ENCODE measurements around the gene PPT1. TPM values are rescaled to one million over a fixed set of nuclear protein-coding genes. Genes with fewer than 3 reads are reported as not detected.

The PPT1 gene
- total RNA-seq, 4 donors from 2014 or later, result 6.4 to 28.9 (median 18.0) TPM

GRCh38 chr1:40130892-40131291 lies 33.8 kb upstream of the PPT1 start:
- DNase-seq, result no peak
- Histone ChIP-seq H3K4me3 (no peak overlapping the region), H3K27me3 (peaks cover 25% of the 10 kb centered on the region), H3K4me1 (no peaks in the 10 kb centered on the region), H3K36me3 (no peaks in the 10 kb centered on the region), H3K27ac (no peak overlapping the region), H3K9me3 (peaks cover 0 to 6% of the 10 kb centered on the region in 2 donors)
- in situ Hi-C loops (cut with MboI; ENCODE audit: low pct_ligation_motif_present in 1 of 4, low pct_unique_long_range_greater_than_20kb in 1 of 4, low sequenced_read_pairs in 3 of 4), result loop anchor here in 2 of 4 donors (25.0 kb wide), 2 partner anchors 281 to 306 kb away; no protein-coding TSS in a partner anchor
- intact Hi-C loops (cut with DNase I; ENCODE audit: low total_unique reads), result no loop called here
- no peak for TF ChIP-seq POLR2A (IDR thresholded peaks at IDR 0.05)
- TF ChIP-seq CTCF (IDR thresholded peaks at IDR 0.05), result no peak
- no peak for TF ChIP-seq EP300 (IDR thresholded peaks at IDR 0.05; ENCODE audit: low read depth)
- no peak for TF ChIP-seq POLR2AphosphoS5 (IDR thresholded peaks at IDR 0.05)
- WGBS, 2 donors (ENCODE audit: low coverage in 1 of 2), result 12% methylated on average over 2 of the region's 2 CpGs; no CpG with 5 or more reads in 1 of the 2 donors

- in situ Hi-C loops (cut with MboI; ENCODE audit: low pct_ligation_motif_present in 1 of 4, low pct_unique_long_range_greater_than_20kb in 1 of 4, low sequenced_read_pairs in 3 of 4), result no loop called here
- no peak for DNase-seq
- TF ChIP-seq CTCF (IDR thresholded peaks at IDR 0.05) (no peak), POLR2A (IDR thresholded peaks at IDR 0.05) (no peak), EP300 (IDR thresholded peaks at IDR 0.05; ENCODE audit: low read depth) (no peak), POLR2AphosphoS5 (IDR thresholded peaks at IDR 0.05) (no peak)
These were observed 25.8 kb upstream of the PPT1 start for GRCh38 chr1:40122855-40123254.

DNA sequence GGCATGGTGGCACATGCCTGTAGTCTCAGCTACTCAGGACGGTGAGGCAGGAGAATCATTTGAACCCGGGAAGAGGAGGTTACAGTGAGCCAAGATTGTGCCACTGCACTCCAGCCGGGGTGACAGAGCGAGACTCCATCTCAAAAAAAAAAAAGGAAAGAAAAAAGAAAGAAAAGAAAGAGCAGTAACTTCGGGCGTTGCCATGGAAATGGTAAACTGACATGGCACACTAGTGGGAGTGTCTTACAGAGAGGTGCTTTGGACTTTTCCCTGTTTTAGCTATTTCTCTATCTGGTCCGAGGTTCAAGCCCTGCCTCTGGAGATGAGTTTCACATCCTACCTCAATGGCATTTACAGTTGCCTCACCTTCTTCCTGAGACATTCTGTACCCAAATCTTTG lies 23.1 kb upstream of the PPT1 start:
- Histone ChIP-seq H3K9me3 (no peaks in the 10 kb centered on the region), H3K27ac (no peak overlapping the region), H3K27me3 (peaks cover 9% of the 10 kb centered on the region), H3K4me1 (no peaks in the 10 kb centered on the region), H3K36me3 (no peaks in the 10 kb centered on the region), H3K4me3 (no peak overlapping the region)
- intact Hi-C loops (cut with DNase I; ENCODE audit: low total_unique reads) (no loop called here), in situ Hi-C loops (cut with MboI; ENCODE audit: low pct_ligation_motif_present in 1 of 4, low pct_unique_long_range_greater_than_20kb in 1 of 4, low sequenced_read_pairs in 3 of 4) (no loop called here)
- no peak for DNase-seq
- TF ChIP-seq CTCF (IDR thresholded peaks at IDR 0.05), result no peak
- 78 to 85% methylated on average over 6 to 7 of the region's 7 CpGs for WGBS, 2 donors (ENCODE audit: low coverage in 1 of 2)

More at GRCh38 chr1:40122855-40123254, 25.8 kb upstream of the PPT1 start:
- no peaks in the 10 kb centered on the region for H3K9me3 ChIP-seq
- no peaks in the 10 kb centered on the region for H3K27me3 ChIP-seq
- no peaks in the 10 kb centered on the region for H3K36me3 ChIP-seq
- no peaks in the 10 kb centered on the region for H3K4me1 ChIP-seq
- intact Hi-C loops (cut with DNase I; ENCODE audit: low total_unique reads), result no loop called here
- no peak overlapping the region for H3K27ac ChIP-seq
- no peak overlapping the region for H3K4me3 ChIP-seq

DNA sequence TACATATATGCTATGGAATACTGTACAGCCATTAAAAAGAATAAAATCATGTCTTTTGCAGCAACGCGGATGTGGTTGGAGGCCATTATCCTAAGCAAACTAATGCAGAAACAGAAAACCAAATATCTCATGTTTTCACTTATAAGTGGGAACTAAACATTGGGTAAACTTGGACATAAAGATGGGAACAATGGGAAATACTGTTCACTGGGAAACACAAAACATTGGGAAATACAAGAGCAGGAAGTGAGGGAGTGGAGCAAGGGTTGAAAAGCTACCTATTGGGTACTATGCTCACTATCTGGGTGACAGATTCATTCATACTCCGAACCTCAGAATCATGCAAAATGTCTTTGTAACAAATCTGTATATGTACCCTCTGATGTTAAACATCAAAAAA lies 17.3 kb upstream of the PPT1 start:
- Histone ChIP-seq H3K9me3 (peaks cover 15 to 21% of the 10 kb centered on the region in 2 donors), H3K4me1 (no peaks in the 10 kb centered on the region), H3K36me3 (no peaks in the 10 kb centered on the region), H3K27ac (no peak overlapping the region), H3K27me3 (peaks cover 27% of the 10 kb centered on the region), H3K4me3 (no peak overlapping the region)
- TF ChIP-seq POLR2AphosphoS5 (IDR thresholded peaks at IDR 0.05) (no peak), POLR2A (IDR thresholded peaks at IDR 0.05) (no peak), EP300 (IDR thresholded peaks at IDR 0.05; ENCODE audit: low read depth) (no peak), CTCF (IDR thresholded peaks at IDR 0.05) (no peak)
- intact Hi-C loops (cut with DNase I; ENCODE audit: low total_unique reads), result no loop called here
- WGBS, 2 donors (ENCODE audit: low coverage in 1 of 2), result 88 to 89% methylated on average over 1 to 3 of the region's 3 CpGs
- in situ Hi-C loops (cut with MboI; ENCODE audit: low pct_ligation_motif_present in 1 of 4, low pct_unique_long_range_greater_than_20kb in 1 of 4, low sequenced_read_pairs in 3 of 4), result no loop called here
- no peak for DNase-seq
